Stimulated activated CD4-positive, alpha-beta T cell treated with anti-CD3 and anti-CD28 coated beads, Interleukin-12 subunit alpha, Interleukin-12 subunit beta, amount 100 ng/mL, for 4 hours (primary cell): ENCODE data around the gene PPIF.

Source experiments
- DNase-seq: peaks from one replicate; pipeline ENCODE4 v3.0.0-alpha.2; 2020

The PPIF gene

DNA sequence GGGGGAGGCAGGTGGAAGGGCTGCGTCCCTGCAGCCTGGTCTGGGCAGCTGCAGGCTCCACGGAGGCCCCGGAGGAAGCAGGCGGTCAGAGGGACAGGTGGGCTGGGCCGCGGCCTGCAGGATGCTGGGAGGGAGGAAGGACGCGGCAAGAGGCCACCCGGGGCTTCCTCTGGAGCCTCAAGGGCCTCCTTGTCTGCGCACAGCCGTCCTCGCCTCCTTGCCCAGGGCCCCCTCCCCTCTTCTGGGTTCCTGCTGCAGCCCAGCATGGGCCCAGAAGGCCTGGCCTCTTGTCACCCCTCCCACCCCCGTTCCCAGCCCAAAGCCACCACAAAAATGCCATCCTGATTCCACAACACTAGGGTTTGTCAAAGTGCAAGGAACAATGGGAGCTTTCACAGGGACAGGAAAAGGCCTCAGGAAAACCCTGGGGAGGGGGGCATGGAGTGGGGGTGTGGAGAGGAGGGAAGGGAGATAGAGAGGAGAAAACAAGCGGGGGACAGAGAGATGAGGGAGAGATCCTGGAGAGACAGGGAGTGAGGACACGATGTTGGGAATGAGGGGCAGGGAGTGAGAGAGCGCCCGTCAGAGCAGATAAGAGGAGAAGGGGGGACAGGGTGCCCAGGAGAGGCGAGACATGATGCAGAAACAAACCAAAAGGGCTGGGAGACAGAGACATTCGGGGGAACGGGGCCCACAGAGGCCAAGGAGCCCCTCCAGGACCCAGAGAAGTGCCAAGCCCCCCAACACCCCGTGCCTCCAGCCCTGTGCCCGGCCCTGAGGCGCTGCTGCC is 56.4 kb downstream of the PPIF start:
- DNase-seq = no peak

DNA sequence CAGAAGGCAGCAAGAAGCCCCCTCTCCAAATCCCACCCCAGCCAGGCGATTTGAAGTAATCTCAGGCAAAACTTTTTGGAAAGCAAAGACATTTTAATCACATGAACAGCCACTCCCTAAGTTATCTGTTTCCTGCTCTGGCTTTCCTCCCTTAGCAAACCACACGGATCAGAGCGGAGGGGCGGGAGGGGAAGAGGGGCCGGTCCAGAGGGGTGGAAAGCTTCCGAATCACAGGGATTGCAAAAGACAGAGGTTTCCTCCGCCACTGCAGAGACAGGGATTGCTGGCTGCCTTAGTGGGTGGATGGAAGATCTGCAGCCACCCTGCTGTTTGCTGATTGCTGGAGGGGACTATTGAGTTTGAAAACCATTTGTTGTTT is 57.0 kb downstream of the PPIF start:
- DNase-seq = no peak

DNA sequence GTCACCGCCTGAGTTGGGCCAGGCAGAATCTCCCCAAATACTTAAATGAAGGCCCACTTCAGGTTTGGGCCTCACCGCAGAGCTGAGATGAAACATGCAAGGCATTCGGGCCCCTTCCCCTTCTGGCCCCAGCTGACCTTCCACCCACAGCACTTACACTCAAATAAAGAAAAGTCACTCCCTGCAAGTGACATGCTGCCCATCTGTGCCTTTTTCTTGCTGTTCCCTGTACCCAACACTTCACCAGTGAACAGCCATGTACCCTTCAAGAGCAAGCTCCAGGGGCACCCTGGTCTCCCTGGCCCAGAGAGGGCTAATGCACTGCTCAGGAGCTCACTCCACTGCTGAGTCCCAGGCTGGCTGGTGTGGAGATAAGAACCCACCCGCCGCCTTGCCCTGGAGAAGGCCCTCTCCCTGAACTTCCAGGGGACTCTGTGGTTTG is 57.4 kb downstream of the PPIF start:
- no peak for DNase-seq
